DMS79 treated with DMSO at 0.1 percent for 48 hours (cell line): Measurements from ENCODE around the gene GP1BB.
A peak's percentile ranks its signal among the peaks of the same experiment; 100 is the strongest.
"Not testable (repeated sequence)": the region's sequence is repeated elsewhere in the genome, so short reads cannot be mapped to it uniquely, and the experiment has no call there.

Experiments used
- DNase-seq: peaks from one replicate; lab custom pipeline; 2025; lab: John Stamatoyannopoulos, UW

Gene GP1BB

DNA sequence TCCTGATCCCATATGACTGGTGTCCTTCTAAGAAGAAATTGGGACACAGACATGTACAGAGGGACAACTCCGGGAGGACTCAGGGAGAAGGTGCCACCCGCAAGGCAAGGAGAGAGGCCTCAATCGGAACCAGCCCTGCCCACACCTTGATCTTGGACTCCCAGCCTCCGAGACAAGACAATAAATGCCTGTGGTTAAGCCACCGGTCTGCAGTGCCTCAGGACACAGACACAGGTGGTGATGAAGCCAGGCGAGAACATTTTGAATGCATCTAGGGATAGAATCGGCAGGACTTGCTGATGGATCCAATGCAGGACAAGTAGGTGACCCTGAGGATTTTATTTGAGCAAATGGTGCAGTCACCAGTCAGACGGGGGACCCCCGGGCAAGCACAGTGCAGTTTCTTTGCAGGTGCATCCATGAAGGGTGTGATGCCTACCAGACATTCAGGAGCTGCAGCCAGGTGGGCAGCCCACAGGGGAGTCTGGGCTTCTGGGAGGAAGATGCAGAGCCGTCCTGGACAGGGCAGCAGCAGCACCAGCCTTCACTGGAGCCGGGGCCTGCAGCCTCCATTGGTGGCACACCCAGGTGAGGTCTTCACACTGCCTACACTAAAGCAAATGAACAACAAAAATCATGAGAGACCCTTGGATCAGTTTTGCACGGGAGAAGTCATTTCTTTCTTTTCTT lies 29.2 kb upstream of the GP1BB start:
- DNase-seq = no peak

DNA sequence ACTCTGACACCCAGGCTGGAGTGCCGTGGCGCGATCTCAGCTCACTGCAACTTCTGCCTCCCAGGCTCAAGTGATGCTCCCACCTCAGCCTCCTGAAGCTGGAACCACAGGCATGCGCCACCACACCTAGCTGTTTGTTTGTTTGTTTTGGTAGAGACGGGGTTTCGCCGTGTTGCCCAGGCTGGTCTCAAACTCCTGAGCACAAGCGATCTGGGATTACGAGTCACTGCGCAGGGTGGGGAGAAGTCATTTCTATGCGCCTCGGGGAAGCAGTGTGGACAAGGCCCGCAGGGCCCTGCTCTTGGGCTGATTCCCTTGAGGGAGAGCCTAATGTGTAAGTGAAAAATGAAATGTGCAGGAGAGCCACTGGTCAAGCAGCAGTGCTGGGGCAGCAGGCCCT lies 28.6 kb upstream of the GP1BB start:
- no peak for DNase-seq

DNA sequence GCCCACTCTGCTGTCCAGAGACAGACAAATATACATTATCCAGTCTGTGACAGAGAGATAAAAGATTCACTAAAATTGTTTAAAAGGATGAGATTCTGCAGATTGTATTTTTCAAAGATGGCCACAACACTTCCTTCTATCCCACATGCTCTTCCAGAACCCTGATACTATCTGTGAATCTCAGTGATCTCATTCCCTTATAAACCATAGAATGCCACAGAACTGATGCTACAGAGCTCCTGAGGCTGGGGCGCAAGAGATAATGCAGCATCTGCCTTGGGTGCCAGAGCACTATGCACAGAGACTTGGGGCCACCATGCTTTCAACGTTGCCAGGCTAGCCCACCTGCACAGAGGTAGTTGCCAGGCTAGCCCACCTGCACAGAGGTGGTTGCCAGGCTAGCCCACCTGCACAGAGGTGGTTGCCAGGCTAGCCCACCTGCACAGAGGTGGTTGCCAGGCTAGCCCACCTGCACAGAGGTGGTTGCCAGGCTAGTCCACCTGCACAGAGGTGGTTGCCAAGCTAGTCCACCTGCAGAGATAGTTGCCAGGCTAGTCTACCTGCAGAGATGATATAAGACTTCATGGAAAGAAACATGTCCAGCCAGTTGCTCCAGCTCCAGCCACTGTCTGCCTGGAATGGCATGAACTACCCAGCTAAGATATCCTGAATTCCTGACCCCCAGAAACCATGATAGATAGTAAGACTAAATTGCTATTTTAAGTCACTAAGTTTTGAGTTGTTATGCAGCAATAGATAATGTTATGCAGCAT lies 26.6 kb upstream of the GP1BB start:
- DNase-seq = no peak

DNA sequence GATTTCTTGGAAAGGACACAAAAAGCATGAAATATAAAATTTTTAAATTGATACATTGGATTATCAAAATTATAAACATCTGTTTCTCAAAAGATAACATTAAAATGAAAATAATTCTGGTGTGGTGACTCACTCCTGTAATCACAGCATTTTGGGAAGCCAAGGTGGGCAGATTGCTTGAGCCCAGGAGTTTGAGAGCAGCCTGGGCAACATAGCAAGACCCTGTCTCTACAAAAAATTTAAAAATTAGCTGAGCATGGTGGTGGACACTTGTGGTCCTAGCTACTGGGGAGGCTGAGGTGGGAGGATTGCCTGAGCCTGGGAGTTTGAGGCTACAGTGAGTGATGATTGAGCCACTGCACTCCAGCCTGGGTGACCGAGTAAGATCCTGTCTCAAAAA lies 25.5 kb upstream of the GP1BB start:
- not testable (repeated sequence) for DNase-seq

DNA sequence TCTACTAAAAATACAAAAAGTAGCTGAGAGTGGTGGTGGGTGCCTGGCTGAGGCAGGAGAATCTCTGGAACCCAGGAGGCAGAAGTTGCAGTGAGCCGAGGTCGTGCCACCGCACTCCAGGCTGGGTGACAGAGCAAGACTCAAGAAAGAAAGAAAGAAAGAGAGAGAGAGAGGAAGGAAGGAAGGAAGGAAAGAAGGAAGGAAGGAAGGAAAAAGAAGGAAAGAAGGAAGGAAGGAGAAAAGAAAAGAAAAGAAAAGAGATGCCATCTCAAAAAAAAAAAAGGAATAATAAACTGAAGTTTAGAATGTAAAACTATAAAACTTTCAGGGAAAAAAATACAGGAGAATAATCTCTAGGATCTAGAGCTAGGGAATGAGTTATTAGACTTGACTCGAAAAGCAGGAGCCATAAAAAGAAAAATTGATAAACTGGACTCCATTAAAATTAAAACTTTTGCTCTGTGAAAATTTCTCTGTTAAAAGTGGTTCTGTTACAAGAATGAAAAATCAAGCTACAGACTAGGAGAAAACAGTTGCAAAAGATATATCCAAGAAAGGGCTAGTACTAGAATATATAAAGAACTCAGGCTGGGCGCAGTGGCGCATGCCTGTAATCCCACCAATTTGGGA lies 22.4 kb upstream of the GP1BB start:
- no peak for DNase-seq

DNA sequence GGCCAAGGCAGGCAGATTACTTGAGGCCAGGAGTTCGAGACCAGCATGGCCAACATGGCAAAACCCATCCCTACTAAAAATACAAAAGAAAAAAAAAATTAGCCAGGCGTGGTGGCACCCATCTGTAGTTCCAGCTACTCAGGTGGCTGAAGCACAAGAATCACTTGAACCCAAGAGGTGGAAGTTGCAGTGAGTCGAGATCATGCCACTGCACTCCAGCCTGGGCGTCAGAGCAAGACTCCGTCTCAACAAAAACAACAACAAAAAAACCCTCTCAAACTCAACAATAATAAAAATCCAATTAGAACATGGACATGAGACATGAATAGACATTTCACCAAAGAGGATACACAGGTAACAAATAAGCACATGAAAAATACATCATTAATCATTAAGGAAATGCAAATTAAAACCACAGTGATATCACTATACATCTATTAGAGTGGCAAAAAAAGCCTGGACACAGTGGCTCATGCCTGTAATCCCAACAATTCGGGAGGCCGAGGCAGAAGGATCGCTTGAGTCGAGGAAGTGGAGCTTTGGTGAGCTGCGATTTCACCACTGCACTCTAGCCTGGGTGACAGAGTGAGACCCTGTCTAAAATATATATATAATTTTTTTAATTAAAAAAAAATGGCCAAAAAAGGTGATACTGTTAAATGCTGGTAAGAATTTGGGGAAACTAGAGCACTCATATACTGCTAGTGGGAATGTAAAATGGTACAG lies 21.8 kb upstream of the GP1BB start:
- no peak for DNase-seq

DNA sequence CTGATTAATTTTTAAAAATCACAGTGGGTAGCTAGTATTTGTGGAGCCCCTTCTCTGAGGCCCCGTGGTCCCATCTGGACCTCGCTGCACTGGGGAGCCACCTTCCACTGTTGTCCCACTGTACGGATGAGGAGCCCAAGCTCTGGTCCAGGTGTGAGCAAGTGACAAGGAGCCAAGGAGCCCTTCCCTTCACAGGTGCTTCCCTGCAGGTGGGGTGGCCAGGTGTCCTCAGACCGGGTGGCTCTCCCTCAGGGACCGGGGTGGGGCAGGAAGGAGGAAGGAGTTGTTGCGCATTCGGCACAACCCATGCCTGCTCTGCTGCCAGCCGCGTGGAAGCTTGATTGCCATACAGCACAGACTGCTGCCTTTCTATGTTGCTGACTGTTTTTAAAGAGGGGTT lies 19.5 kb upstream of the GP1BB start:
- DNase-seq = no peak

DNA sequence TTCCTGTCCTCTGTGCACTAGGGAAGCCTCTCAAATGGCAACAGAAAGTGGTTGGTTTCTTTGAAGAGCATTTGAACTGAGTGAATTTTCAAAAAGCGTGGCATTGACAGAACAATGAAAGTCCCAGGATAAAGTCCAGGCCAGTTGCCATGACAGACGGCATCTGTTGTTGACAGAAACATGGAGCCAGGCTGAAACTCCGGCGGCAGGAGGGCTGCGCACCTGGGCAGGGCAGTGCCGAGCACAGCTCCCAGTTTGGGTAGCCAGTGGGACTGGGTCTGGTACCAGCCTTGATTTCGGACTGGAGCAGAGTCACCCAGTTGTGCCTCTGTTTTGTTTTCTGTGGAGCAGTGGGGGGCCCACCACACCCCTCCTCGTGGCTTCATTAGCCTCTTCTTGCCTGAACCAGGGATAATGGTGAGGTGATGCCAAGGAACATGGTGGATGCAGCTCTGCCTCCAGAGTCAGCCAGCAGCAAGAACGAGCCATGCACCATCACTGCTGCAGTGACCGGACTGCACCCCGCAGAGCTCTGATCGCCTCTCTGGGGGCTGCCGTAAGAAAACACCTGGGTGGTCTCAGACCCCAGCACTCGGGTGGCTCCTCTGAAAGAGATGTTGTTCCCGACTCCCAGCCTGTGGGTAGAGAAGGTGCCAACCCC lies 18.9 kb upstream of the GP1BB start:
- peak; percentile 12 for DNase-seq

DNA sequence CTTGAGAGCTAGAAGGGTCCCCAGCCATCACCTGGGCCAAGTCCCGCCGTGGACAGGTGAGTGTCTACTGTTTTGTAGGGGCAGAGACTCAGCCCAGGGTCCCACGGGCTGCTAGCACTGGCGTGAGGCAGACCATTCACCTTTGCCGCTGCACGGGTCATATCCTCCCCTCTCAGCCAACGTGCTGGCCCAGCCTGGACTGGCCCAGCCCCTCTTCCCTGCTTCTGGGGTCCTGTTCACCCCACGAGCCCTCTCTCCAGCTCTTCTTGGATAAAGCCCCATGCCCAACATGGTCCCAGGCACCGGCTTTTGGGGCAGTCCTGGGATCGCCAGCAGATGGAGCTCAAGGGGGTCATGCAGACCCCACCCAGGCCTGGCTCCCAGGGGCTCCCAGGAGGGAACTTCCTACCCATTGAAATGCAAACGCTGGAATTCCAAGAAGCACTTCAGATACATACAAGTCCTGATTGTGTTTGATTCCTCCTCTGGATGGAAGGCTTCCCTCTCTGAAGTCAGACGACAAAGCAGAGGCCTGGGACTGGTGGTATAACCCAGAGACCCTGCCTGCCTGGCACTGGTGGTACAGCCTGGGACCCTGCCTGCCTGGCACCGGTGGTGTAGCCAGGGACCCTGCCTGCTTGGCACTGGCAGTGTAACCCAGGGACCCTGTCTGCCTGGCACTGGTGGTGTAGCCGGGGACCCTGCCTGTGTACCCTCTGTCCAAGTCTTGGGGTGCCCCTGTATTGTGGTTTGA lies 18.0 kb upstream of the GP1BB start:
- DNase-seq = no peak

DNA sequence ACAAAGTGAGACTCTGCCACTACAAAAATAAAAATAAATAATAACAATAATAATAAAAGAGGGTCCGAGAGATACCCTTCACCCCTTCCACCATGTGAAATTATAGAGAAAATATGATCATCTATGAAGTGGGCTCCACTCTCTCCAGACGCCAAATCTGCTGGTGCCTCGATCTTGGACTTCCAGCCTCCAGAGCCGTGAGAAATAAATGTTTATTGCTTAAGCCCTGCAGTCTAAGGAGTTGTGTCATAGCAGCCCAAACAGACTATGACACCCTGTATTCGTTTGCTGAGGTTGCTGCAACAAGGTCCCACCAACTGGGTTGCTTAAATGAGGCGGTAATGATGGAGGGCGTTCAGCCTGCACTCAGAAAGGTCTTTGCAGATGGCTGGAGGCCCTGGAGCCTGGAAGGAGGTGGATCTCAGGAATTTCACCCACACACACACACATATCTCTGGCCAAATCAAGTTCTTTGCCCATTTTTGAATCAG lies 16.6 kb upstream of the GP1BB start:
- DNase-seq = no peak

DNA sequence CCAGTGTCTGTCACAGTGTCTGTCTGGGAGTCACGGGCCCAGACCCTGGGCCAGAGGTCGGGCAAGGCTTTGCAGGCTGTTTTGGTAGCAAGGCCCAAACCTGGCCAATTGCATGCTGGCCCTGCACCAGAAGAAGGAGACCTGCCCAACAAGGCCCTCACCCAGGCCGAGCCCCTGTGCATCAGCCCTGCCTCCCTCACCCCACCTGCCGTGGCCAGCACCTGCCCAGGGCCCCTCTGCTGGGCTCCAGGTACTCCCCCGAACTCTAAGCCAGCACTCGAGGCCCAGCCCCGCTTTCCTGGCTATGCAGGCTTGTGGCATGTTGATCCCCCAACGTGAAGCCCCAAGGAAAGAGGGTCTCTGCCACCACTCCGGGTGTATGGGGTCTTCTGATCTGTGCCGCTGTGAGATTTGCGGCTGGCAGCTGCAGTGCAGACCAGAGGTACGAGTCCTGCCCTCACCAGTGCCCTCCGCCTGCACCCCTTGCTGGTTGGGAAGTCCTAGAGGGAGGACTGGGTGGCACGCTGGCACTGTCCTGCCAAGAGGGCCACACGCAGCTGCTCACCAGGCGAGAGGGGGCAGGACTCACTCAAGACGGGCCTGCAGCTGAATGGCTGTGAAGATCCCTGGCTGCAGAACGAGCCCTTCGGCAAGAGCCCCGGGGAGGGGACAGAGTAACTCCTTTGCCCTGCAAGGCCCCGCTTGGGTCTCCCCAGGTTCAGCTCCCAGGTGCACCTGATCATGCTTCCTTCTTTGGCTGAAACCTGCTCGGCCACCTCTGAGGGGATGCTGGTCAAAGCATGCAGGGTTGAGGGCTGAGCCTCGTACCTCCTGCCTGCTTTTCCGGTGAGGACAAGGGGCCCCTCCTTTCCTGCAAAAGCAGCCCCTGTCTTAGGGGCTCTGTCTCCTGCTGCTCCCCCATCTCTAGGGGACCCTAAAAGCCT lies 15.7 kb upstream of the GP1BB start:
- DNase-seq = no peak

DNA sequence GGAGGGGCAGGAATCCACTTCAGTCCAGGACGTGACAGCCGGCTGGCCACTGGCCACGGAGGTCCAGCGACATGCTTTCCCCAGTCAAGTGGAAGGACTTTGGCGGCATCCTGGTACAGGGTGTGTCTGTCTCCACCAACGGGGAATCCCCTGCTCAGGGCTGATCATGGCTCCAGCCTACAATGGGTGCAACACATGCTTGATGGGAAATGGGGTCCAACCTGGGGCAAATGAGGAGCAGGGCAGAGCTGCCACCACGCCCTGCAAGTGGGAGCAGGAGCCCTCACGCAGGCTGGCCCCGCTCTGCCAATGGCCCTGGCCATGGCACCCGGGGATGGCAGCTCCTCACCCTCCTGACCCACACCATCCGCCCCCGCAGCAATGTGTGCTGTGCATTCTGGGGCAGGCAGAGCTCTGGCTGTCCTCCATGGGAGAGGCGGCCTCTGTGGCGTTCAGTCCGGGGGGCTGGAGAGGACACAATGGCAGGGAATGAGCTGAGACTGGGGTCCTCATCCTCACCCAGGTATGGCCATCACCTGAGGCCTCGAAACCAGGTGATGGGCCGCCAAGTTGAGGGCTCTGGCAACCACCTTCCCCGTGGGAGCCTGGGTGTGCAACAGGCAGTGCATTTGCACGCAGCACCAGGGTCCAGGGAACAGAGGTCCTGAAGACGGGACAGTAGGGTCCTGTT lies 14.9 kb upstream of the GP1BB start:
- no peak for DNase-seq

DNA sequence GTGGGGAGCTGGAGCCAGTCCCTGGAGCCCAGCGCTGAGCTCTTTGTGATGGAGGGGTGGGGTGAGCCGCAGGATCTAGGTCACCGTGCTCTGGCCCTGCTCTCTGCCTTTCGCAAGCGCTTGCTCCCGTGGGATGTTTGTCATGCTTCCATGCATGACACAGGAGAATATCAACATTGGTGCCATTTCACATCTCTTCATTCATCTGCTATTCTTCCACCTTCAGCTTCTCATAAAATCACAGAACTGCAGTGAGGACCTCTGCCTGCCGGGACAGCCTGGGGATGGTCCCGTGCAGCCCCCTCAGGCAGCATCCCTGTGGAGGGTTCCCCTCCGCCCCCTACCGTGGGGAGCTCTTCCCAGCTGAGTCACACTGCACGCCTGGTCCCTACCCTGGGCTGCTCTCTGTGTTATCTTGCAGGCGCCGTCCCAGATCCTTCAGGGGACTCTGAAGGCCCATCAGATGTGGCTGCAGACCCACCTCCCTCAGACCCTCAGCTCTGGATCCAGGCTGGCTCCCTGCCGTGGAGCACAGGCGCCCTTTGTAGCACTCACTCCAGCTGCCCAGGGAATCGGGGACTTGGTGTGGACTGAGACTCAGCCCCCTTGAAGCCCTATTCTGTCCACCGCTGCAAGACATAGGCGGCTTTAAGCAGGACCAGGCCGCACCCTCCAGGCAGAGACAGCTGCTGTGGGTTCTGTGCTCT lies 14.1 kb upstream of the GP1BB start:
- no peak for DNase-seq

DNA sequence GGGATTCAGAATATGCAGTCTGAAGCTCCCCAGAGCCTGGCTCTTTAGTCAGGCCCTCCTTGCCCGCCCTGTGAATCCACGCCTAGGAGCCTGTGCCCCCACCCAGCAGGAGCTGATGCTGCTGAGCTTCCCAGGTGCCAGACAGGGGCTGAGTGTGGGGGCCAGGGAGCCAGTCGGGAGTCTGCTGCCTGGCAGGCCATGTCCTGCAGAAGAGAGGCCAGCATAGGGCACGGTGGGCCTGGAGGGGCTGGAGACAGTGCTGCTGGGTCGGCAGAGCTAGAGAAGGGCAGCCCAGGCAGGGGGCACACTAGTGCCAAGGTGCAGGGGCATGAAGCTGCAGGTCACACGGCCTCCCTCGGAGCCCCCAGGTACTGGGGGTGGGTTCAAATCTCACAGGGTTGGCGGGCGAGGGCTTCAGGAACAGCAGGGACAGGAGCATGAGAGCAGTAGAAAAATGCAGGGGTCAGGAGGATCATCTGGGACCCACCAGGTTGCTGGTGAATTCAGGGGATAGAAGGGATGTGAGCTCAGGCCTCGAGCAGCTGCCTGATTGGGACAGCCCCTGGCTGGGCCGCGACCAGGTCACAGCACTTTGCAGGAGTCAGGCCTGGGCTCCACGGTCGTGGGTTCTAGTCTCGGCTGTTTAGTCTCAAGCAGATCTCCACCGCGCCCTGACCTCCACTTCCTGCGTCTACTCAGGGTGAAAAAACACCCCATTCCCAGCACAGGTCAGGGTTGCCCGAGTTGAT lies 13.1 kb upstream of the GP1BB start:
- DNase-seq = no peak

DNA sequence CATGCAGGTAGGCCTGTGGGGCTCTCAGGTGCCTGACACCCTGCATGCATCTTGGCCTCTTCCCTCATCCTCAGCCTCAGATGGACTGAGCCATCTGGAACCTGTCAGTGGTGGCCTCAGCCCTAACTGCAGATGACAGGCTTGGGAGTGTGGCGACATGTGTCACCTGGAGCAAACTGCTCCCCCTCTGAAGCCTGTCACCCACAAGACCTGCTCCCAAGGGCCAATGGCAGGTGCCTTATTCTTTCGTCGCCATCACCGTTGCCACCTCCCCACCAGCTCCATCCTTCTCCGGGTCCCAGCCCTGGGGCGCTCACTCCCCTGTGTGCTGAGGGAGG lies 12.6 kb upstream of the GP1BB start:
- no peak for DNase-seq

DNA sequence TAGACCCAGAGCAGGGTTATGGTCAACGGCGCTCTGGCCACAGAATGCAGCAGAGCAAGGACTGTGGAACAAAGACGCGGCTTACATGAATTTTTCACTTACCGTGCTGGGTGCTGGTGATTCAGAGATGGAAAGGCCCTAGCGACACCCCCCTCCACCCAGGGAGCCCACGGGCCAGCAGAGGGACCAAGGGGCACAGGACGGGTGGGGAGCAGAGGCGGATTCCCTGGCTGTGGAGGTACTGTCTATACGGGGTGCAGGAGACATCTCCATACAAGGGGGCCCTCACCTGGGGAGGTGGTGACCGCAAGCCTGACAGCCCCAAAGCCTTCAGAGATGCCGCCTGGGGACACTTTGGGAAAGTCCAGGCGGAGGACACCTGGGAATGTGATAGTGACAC lies 10.1 kb upstream of the GP1BB start:
- DNase-seq = no peak

DNA sequence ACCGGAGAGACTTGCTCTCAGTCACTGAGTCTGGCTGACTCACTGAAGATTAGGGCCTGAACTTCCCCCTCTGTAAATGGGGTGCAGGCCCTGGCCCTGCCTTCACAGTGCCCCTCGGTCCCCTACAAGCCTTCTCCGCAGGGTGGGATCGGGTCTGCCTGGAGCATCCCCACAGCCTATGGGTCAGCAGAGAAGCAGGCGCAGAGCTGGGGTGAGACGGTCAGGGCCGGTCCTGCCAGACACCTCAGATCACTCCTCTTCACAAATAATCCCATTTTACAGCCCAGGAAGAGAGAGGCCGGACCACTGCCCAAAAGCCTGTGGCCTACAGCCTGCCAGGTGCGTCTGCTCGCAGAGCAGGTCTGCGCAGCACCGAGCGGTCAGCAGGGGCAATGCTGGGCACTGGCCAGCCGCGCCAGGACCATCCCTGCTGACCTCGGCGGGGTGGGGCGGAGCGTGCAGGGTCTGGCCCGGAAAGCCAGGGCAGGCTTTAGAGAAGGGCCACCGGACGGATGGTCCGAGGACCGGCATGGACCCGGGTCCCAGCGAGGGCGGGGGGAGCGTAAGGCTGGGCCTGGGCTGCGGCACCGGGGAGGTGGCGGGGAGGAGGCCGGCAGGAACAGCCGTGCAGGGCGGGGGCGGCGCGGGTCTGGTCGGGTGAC lies 9.6 kb upstream of the GP1BB start:
- DNase-seq = no peak
